NCI-H748 treated with DMSO at 0.1 percent for 48 hours (cell line): ENCODE results near the gene RIF1.

Experiments used
- DNase-seq: peaks from one replicate; lab custom pipeline; 2025; lab: John Stamatoyannopoulos, UW

Gene RIF1

DNA sequence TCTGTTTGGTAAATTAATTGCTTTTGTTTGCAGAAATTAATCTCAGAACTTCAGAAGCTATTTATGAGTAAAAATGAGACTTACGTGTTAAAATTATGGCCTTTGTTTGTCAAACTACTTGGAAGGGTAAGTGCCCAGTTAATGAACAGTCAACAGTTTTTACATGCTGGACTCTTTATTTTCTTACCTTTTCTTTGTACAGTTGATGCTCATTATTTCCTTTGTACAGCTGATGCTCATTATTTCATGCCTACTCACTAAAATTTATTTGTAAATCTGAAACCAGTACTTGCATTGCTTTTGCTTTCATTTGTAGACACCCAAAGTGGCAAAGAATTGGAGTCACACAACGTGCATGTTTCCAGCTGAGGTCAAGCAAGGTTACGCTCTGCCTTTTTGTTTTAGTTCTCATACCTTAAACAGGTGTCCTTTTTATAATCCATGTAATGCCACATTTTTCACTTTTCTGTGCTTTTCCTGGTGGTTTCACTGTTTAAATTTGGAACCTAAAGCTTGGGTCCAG is 13.3 kb downstream of the RIF1 start:
- no peak for DNase-seq

DNA sequence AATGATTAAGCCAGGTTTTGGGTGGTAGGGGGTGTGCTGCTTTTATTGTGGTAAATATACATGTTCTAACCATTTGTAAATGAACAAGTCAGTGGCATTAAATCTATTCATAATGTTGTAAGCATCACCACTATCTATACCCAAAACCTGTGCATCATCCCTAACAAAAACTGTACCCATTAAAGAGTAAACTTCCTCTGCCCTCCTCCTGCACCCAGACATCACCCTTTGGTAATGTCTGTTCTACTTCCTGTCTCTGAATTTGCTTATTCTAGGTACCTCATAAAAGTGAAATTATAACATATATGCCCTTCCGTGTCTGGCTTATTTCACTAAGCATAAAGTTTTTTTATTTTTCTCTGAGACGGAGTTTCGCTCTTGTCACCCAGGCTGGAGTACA is 14.1 kb downstream of the RIF1 start:
- DNase-seq, result no peak

DNA sequence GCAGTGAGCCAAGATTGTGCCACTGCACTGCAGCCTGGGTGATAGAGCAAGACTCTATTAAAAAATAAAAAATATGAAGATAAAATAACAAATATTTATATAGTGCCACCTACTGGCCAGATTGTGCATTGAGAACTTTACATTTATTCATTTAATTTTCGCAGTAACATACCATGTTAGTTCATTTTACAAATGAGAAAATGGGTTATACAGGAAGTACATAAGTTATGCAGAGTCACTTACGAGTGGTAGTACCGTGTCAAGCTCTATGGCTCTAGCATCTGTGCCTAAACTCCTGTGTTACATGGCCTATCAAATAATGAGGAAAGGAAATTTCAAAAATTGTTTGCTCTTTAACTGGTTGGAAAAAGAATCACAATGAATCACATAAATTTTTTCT is 27.9 kb downstream of the RIF1 start:
- DNase-seq, result no peak

DNA sequence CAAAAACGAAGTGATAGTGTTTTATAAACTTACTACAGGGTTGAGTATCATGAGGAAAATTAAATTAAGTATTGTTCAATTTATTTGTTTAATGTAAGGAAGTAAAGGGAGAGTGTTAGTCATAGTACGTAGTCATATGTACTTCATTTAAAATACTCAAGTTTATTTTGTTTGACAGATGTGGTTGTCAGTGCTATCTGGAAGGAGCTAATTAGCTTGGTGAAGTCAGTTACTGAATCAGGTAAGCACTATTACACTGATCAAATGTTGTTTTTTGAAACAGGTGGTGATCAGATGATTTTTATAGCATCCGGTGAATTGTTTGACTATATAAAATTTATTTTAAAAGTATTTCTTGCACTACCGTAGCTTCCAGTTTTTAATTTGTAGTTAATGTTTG is 28.8 kb downstream of the RIF1 start:
- no peak for DNase-seq

DNA sequence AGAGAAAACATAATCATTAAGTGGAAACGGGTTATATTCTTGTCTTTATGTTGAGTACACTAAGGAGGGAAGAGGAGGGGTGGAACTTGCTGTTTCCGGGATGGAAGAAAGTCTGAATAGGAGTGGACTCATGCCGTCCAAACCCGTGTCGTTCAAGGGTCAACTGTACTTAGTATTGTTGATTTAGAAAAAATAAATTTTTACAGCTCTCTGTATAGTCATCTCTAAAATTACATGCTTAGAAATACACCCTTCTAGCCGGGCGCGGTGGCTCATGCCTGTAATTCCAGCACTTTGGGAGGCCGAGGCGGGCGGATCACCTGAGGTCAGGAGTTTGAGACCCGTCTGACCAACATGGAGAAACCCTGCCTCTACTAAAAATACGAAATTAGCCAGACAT is 29.4 kb downstream of the RIF1 start:
- DNase-seq, result no peak

DNA sequence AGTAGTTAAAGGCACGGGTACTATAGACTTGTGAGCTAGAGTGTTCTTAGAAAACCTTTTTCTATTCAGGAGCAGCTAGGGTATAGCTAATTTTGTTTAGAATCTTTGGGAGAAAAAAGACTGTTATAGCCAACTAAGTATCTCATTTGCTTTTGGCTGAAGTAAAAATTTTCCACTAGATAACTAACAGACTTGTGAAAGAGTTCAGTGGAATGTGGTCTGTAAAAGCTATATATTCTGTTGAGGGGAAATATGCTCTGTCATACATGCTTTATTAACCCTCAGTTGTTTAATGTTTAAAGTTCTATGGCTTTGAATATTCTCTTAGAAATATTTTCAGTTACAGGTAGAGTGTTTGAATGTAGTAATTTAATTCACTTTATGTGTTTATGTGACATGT is 49.7 kb downstream of the RIF1 start:
- no peak for DNase-seq

DNA sequence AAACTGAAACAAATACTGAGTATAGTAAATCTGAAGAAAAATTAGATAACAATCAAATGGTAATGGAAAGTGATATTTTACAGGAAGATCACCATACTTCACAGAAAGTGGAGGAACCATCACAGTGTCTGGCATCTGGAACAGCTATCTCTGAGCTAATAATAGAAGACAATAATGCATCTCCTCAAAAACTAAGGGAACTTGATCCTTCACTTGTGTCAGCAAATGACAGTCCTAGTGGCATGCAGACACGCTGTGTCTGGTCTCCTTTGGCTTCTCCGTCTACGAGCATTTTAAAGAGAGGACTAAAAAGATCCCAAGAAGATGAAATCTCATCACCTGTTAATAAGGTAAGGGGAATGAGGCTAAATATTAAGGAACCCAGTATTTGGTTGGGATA is 56.1 kb downstream of the RIF1 start:
- no peak for DNase-seq

DNA sequence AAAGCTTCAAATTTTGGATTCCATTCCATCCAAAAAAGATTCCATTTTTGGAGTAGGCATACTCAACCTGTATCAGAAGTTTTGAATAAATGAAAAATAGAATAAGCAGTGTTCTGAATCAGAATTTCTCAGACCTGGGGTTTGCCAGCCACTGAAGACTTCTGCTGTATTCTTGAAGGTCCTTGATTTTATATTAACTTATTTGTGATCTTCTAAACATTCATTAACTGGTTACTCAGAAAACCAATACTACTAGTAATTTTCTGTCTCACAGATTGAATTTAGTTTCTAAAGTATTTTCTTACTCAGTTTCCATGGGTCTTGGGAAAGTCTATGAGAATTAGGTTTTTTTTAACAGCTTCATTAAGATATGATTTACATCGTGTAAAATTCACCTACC is 60.9 kb downstream of the RIF1 start:
- DNase-seq, result no peak

DNA sequence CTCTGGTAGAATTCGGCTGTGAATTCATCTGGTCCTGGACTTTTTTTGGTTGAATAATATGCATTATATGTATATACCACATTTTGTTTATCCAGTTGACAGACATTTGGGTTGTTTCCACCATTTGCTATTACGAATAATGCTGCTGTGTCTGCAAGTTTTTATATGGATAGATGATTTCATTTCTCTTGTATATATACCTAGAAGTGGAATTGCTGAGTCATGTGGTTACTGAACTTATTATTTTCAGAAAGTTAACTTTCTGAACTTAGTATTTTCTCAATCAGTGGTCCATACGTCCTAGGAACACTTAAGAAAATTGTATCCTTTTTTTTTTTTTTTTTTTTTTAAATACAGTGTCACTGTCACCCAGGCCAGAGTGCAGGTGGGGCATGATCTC is 63.3 kb downstream of the RIF1 start:
- DNase-seq, result no peak

DNA sequence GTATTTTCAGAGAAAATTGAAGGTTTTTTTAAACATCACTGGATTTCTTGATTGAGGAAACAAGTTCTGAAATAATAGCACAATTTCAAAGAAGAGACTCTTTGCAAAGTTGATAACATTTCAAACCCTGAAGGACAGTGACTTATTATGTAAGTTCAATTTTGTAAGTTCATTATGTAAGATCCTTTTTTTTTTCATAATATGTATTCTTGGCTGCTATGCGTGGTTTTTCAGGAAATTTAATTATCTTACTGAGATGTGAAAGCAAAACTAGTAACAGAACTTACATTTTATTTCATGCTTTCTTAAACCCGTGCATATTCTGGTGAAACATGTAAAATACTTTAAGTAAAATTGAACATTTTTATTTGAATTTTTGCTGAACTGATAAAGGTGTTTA is 65.4 kb downstream of the RIF1 start:
- no peak for DNase-seq

DNA sequence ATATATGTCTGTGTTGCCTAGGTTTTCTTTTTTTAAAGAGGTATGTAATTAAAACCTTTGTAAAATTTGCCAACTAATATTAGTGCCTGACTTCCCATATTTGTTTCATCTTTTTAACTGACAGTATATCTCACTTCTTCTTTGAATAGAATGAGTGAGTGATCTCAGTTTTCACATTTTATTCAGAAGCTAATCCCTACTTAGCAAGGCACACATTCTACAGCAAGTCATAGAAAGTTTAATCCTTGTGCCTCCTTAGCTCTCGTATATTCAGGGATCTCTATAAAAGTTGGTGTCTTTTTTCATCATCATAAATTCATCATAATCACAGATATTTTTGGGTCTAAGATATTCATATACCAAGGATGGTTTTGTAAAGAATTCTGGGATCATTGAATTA is 66.6 kb downstream of the RIF1 start:
- DNase-seq, result no peak

DNA sequence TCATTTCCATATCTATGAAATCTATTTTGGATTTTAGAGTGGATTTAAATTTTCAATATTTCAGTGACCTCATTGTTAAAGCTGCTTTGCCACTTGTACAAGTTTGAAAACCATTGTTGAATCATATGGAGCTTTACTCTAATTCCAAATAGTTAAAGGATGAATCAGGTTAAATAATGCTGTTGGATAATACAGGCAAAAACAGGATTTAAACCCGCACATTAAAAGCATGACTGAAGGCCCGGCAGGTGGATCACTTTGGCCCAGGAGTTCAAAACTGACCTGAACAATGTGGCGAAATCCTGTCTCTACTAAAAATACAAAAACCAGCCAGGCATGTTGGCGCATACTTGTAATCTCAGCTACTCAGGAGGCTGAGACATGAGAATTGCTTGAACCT is 68.3 kb downstream of the RIF1 start:
- DNase-seq, result no peak

DNA sequence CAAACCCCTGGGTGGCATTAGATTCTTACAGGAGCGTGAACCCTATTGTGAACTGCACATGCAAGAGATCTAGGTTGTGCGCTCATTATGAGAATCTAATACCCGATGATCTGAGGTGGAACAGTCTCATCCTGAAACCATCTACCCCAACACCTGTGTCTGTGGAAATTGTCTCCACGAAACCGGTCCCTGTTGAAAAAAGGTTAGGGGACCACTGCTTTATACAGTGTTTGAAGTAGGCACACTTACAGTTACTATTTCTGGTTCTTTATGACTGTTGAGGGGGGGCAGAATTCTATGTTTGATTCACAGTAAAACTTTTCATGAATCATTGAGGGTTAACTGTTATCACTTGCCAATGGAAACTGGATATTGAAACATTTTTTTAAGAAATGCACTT is 72.0 kb downstream of the RIF1 start:
- no peak for DNase-seq

DNA sequence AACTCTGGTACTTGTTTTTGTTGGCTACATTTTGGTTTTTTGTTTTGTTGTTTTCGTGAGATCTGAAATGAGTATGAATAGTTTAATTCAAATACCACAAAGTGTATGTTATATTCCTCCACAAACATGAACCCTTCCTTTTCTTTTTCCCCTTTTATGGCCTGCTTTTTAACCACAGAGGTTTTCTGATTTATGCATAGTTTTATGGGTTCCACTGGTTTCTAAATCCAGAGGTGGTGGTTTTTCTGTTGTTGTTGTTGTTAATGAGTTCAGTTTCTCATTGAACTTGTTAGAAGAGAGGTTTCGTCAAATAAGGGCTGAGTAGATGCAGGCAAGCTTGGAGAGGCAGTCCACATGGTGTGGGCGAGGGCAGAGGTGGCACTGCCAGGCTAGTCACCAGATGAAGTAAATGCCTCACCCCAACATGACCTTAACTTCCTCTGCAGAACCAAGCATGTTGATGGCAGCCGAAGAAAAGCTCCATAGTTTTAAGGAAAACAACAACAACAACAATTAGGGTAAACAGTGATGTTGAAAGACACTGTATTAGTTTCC is 72.5 kb downstream of the RIF1 start:
- no peak for DNase-seq

DNA sequence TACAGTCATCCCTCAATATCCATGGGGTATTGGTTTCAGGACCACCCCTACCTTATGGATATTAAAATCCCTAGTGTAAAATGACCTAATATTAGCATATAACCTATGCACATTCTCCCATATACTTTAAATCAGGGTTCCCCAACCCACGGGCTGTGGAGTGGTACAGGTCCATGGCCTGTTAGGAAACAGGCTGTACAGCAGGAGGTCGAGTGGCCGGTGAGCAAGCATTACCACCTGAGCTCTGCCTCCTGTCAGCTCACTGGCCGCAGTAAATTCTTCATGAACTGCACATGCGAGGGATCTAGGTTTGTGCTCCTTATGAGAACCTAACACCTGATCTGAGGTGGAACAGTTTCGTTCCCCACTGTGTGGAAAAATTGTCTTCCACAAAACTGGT is 73.8 kb downstream of the RIF1 start:
- no peak for DNase-seq

DNA sequence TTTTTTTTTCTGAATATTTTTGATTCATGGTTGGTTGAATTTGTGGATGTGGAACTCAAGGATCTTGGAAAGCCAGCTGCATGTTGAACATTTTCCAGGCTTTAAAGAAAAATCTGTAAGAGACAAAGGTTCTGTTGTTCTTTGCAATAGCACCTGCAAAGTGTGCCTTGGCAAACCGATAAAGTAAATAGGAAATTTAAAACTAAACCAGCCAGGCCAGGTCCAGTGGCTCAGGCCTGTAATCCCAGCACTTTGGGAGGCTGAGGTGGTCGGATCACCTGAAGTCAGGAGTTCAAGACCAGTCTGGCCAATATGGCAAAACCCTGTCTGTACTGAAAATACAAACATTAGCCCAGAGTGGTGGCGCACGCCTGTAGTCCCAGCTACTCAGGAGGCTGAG is 74.4 kb downstream of the RIF1 start:
- no peak for DNase-seq

DNA sequence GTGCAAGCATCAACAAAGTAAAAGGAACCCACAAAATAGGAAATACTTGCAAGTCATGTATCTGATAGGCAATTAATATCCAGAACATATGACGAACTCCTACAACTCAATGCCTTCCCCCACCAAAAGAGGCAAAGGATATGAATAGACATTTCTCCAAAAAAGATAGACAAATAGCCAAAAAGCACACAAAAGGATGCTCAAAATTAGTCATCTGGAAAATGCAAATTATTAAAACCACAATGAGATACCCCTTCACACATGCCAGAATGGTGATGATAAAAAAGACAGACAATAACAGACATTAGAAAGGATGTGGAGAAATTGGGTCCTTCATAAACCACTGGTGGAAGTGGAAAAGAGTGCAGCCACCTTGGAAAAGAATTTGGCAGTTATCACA is 76.4 kb downstream of the RIF1 start:
- DNase-seq, result no peak

DNA sequence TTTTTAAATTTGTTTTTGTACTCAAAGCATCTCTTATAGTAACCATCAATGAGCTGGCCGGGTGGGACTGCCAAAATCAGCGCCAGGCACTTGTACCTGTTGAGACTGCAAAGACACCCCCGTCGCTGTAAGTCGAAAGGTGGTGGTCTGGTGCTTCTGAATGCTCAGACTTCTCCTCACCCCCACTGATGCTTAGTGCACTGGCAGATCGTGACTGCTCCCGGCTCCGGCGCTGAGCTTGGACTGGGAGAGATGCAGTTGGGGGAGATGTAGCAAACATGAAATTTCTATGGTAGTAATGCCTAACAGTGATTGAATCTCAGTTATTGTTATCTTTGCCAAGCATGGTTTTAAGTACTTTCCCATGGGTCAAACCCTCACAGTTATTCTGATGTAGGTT is 80.6 kb downstream of the RIF1 start:
- no peak for DNase-seq

DNA sequence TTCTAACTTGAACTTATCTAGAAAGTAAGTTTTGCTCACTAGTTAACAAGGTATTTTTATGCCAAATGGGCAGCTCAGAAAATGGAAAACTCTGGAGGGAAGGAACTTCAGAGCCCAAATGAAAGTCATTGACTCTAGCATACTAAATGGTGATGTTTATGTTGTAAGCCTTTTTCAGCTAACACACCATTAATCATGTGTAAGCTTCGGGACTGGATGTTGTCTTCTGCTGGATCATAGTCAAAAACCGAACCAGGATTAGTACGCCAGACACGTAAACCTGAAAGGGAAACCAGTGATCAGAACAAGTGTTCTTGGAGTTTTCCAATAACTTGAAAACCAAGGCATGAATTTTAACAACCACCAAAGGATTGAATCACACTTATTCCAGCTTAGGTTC is 81.8 kb downstream of the RIF1 start:
- no peak for DNase-seq

DNA sequence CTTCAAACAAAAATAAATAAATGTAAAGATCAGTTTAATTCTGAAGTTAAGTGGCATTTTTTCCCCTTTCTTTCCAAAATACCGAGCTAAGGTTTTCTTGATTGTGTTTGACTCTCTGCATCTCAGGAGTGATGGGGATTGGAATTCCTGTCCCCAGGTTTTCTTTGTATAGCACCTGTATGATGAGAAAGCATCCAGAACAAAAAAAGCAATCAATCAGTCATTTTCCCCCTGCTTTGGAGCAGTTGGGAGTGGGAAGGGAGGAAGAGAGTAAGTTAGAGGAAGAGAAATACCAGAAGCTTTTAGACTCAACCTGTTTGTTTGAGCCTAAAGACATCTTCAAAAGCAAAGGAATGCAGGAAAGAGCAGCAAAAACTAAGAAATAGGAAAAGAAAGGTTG is 88.5 kb downstream of the RIF1 start:
- no peak for DNase-seq

DNA sequence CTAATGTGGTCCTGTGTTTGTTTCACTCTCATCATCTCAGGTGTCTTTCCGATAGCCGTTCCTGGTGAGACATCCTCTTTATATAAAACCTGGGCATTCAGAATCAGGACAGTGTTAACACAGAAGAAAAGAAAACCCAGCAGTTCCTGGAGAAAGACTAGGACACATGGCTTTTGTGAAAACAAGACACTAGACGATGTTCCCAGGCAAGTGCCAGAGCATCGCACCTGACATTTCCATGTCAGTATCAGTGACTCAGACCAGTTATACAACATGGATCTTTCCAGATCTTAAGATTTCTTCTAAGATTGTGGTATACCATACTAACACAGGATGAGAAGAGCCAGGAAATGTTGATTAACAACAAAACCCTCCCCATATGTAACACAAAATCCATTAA is 96.5 kb downstream of the RIF1 start:
- no peak for DNase-seq

DNA sequence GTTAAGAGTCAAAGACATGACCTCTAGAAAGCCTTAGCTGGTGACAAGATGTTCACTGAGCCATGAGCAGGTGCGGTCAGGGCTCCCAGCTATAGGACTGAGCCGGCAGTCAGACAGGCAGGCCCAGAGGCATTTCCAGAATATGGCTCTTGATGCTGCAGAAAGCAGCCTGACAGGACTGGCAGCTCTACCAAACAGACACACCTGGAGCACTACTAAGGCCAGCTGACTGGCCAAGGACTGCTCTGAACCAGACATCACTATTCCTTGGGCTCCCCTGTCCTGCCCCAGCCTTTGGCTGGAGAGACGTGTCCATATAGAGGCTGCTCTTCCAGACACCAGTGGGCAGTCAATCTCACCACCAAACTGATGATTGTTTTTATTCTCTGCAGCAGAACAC is 98.8 kb downstream of the RIF1 start:
- DNase-seq, result no peak

DNA sequence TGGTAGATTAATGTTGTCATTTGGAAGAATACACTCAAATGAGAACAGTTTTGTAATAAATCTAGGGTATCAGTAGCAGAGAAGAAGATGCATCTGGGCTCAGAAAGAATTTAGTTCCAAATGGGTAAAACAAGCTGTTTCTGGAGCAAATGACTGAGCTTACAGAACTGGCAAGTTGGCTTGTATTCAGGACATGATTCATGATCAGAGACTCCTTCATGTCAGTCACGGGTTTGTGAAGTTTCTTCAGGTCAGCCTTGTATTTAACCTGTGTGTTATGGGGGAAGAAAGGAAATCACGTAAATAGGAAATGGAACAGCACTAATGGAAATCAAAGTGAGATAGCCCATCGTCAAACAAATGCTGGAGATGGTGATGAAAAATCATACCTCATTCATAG is 109.1 kb downstream of the RIF1 start:
- no peak for DNase-seq

DNA sequence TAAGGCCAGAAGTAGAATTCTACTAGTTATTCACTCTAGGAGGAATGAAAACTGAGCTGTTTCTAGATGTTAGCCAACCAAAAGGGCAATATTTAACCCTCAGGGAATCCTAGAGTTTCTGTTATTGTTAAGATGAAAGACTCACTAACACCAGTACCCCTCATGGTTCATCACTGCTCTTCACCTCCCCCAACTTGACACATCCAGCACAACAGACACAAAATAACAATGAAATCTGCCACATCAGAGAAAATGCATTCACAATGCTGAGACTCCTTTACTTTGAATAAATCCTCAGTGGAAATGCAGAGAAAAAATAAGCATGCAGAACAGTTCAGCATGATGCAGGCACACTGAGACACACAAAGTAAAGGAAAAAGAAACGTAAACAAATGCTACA is 111.3 kb downstream of the RIF1 start:
- DNase-seq, result no peak

DNA sequence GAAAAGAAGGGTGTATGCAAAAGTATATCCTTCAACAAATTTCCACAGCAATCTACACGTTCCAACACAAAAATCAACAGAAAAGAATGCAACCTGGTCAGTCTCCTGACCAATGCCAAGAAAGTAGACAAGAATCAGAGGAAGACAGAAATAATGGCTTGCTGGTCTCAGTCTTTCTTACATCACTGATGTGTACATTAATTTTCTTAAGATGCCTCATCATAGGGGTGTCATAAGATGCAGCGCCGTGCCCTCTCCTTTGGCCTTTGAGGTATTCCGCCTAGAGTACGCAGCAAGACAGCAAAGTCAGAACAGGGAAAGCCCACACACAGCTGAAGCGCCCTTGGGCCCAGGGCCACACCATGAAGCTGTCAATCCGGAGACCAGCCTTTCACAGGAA is 112.9 kb downstream of the RIF1 start:
- DNase-seq, result no peak
